Ovary (tissue), 3 donors: ENCODE data around the gene SEMA6A.

ENCODE experiments used
- CTCF ChIP-seq, 3 donors: fragments of 450-650 bp in 2 of 3; fragments of 200-600 bp in 1 of 3; IDR thresholded peaks; one replicate each; pipeline versions ENCODE4 v1.5.1 to v1.8.0; 2016 to 2022; ENCODE audit warnings: antibody characterized with exemption in 3 of 3, mild to moderate bottlenecking in 1 of 3
- POLR2A ChIP-seq: fragments of 450-650 bp; IDR thresholded peaks from one replicate; pipeline ENCODE4 v1.6.1; 2017; ENCODE audit warnings: antibody characterized with exemption, mild to moderate bottlenecking, moderate library complexity
- donor health status: DM: no; HTN: no; CAD: no.

GRCh38 chr5:116442095-116442534, 132.5 kb downstream of the SEMA6A start:
- no peak for TF ChIP-seq CTCF (IDR thresholded peaks at IDR 0.05)
- no peak for TF ChIP-seq POLR2A
